Measurements from ENCODE around the gene GNAI2.

Gene GNAI2

GRCh38 chr3:50254577-50255250, 18.7 kb downstream of the GNAI2 start:
- H3F3A ChIP-seq (ENCODE audit: low read depth) = peaks cover 4% of the 10 kb centered on the region; the same call in 1 of the 2 replicates
- H3K27me3 ChIP-seq (ENCODE audit: insufficient read depth, low read length, poor library complexity, severe bottlenecking) = no peaks in the 10 kb centered on the region
- no peaks in the 10 kb centered on the region for H3K9me2 ChIP-seq (replicated peaks; ENCODE audit: low read depth, low read length)
- no peaks in the 10 kb centered on the region for H3K9me3 ChIP-seq (ENCODE audit: insufficient read depth, low read depth, low read length)
- H3K79me2 ChIP-seq (ENCODE audit: insufficient read depth, low read length) = peaks cover 40% of the 10 kb centered on the region
- TF ChIP-seq CTCF (conservative IDR thresholded peaks at IDR 0.05; ENCODE audit: low read length) (no peak), EZH2phosphoT487 (IDR thresholded peaks at IDR 0.05; ENCODE audit: borderline replicate concordance) (no peak)
- peaks cover 40% of the 10 kb centered on the region for H4K20me1 ChIP-seq (ENCODE audit: insufficient read depth, low read length, poor library complexity, severe bottlenecking)
- no peak overlapping the region for H3K4me2 ChIP-seq (ENCODE audit: low read depth, low read length, poor library complexity, severe bottlenecking)
- H3K4me1 ChIP-seq (ENCODE audit: insufficient read depth, low read length, poor library complexity, severe bottlenecking) = peaks cover 2% of the 10 kb centered on the region
- no peak overlapping the region for H3K4me3 ChIP-seq (ENCODE audit: low read length, poor library complexity, severe bottlenecking)
- H2AFZ ChIP-seq (ENCODE audit: low read length) = no peak overlapping the region
- no peak overlapping the region for H3K9ac ChIP-seq (ENCODE audit: low read depth, low read length, poor library complexity, severe bottlenecking)
- H3K36me3 ChIP-seq (ENCODE audit: insufficient read depth, low read length) = peaks cover 92% of the 10 kb centered on the region; the same call in 1 of the 2 replicates

- H3K27me3 ChIP-seq (ENCODE audit: insufficient read depth, low read length, poor library complexity, severe bottlenecking) = no peaks in the 10 kb centered on the region
- H3K9me3 ChIP-seq (ENCODE audit: insufficient read depth, low read depth, low read length) = no peaks in the 10 kb centered on the region
- H3K9ac ChIP-seq (ENCODE audit: low read depth, low read length, poor library complexity, severe bottlenecking) = no peak overlapping the region
- peaks cover 87% of the 10 kb centered on the region; the same call in 1 of the 2 replicates for H3K36me3 ChIP-seq (ENCODE audit: insufficient read depth, low read length)
- H3K4me1 ChIP-seq (ENCODE audit: insufficient read depth, low read length, poor library complexity, severe bottlenecking) = peaks cover 3% of the 10 kb centered on the region
- no peak overlapping the region for H3K4me2 ChIP-seq (ENCODE audit: low read depth, low read length, poor library complexity, severe bottlenecking)
- peaks cover 4% of the 10 kb centered on the region; the same call in 1 of the 2 replicates for H3F3A ChIP-seq (ENCODE audit: low read depth)
- peaks cover 35% of the 10 kb centered on the region for H3K79me2 ChIP-seq (ENCODE audit: insufficient read depth, low read length)
- H2AFZ ChIP-seq (ENCODE audit: low read length) = no peak overlapping the region
- H3K4me3 ChIP-seq (ENCODE audit: low read length, poor library complexity, severe bottlenecking) = no peak overlapping the region
- H4K20me1 ChIP-seq (ENCODE audit: insufficient read depth, low read length, poor library complexity, severe bottlenecking) = peaks cover 35% of the 10 kb centered on the region
- no peaks in the 10 kb centered on the region for H3K9me2 ChIP-seq (replicated peaks; ENCODE audit: low read depth, low read length)
- TF ChIP-seq EZH2phosphoT487 (IDR thresholded peaks at IDR 0.05; ENCODE audit: borderline replicate concordance) (no peak), CTCF (conservative IDR thresholded peaks at IDR 0.05; ENCODE audit: low read length) (no peak)
These were observed 19.2 kb downstream of the GNAI2 start for GRCh38 chr3:50255251-50255615.

- Histone ChIP-seq H3K9me2 (replicated peaks; ENCODE audit: low read depth, low read length) (no peaks in the 10 kb centered on the region), H4K20me1 (ENCODE audit: insufficient read depth, low read length, poor library complexity, severe bottlenecking) (peaks cover 16% of the 10 kb centered on the region), H3K4me2 (ENCODE audit: low read depth, low read length, poor library complexity, severe bottlenecking) (no peak overlapping the region), H2AFZ (ENCODE audit: low read length) (no peak overlapping the region), H3K36me3 (ENCODE audit: insufficient read depth, low read length) (peaks cover 70% of the 10 kb centered on the region; the same call in 1 of the 2 replicates), H3K4me3 (ENCODE audit: low read length, poor library complexity, severe bottlenecking) (no peak overlapping the region), H3K9me3 (ENCODE audit: insufficient read depth, low read depth, low read length) (no peaks in the 10 kb centered on the region), H3K79me2 (ENCODE audit: insufficient read depth, low read length) (peaks cover 26% of the 10 kb centered on the region), H3F3A (ENCODE audit: low read depth) (peaks cover 4% of the 10 kb centered on the region; the same call in 1 of the 2 replicates), H3K9ac (ENCODE audit: low read depth, low read length, poor library complexity, severe bottlenecking) (no peak overlapping the region), H3K4me1 (ENCODE audit: insufficient read depth, low read length, poor library complexity, severe bottlenecking) (peaks cover 13% of the 10 kb centered on the region), H3K27me3 (ENCODE audit: insufficient read depth, low read length, poor library complexity, severe bottlenecking) (no peaks in the 10 kb centered on the region)
- TF ChIP-seq CTCF (conservative IDR thresholded peaks at IDR 0.05; ENCODE audit: low read length) (peak; percentile 80), EZH2phosphoT487 (IDR thresholded peaks at IDR 0.05; ENCODE audit: borderline replicate concordance) (no peak)
These were observed 21.2 kb downstream of the GNAI2 start for GRCh38 chr3:50256978-50257890.
